GM23338 (cell line): Measurements from ENCODE around the gene LRMDA. TPM values are rescaled to one million over a fixed set of nuclear protein-coding genes. Genes with fewer than 3 reads are reported as not detected.

ENCODE experiments used
- ATAC-seq: fragments of 200-7000 bp; cut with Tn5 transposase; 3 replicates; pipeline ENCODE4 v1.9.1; 2020
- DNase-seq: peaks from one replicate; pipeline ENCODE4 v3.0.0-alpha.2; 2015; ENCODE audit warnings: low spot score
- H2AFZ ChIP-seq: fragments of 200-600 bp; sonication (generic); 2 replicates; pipeline ENCODE4 v1.8.0; 2016; ENCODE audit warnings: antibody characterized with exemption, mild to moderate bottlenecking, moderate library complexity
- H3F3A ChIP-seq: fragments of 200-600 bp; sonication (generic); replicated peaks from 2 replicates; pipeline ENCODE4 v1.8.0; 2017; ENCODE audit warnings: antibody characterized with exemption, mixed run types, low read depth
- H3K27ac ChIP-seq: fragments of 200-600 bp; sonication (generic); 2 replicates; pipeline ENCODE4 v1.6.1; 2016; ENCODE audit warnings: low read depth
- H3K27me3 ChIP-seq: fragments of 200-600 bp; sonication (generic); 2 replicates; pipeline ENCODE4 v1.8.0; 2016; ENCODE audit warnings: mild to moderate bottlenecking, mixed run types, moderate library complexity; ENCODE audit not compliant: insufficient read depth
- H3K36me3 ChIP-seq: fragments of 200-600 bp; sonication (generic); 2 replicates; pipeline ENCODE4 v1.8.0; 2016; ENCODE audit warnings: mild to moderate bottlenecking; ENCODE audit not compliant: insufficient read depth
- H3K4me1 ChIP-seq: fragments of 200-600 bp; sonication (generic); 2 replicates; pipeline ENCODE4 v1.8.0; 2016; ENCODE audit warnings: mild to moderate bottlenecking, moderate library complexity; ENCODE audit not compliant: insufficient read depth
- H3K4me2 ChIP-seq: fragments of 200-600 bp; sonication (generic); 2 replicates; pipeline ENCODE4 v1.7.1; 2017; ENCODE audit warnings: mixed run types
- H3K4me3 ChIP-seq: fragments of 200-600 bp; sonication (generic); 2 replicates; pipeline ENCODE4 v1.6.1; 2016; ENCODE audit warnings: mixed run types
- H3K79me2 ChIP-seq: fragments of 200-600 bp; sonication (generic); replicated peaks from 2 replicates; pipeline ENCODE4 v1.8.0; 2017; ENCODE audit warnings: mild to moderate bottlenecking; ENCODE audit not compliant: insufficient read depth
- H3K9me2 ChIP-seq: fragments of 200-600 bp; sonication (generic); 2 replicates; pipeline ENCODE4 v1.8.0; 2017; ENCODE audit not compliant: insufficient read depth
- H4K20me1 ChIP-seq: fragments of 200-600 bp; sonication (generic); replicated peaks from 2 replicates; pipeline ENCODE4 v1.8.0; 2017; ENCODE audit warnings: mild to moderate bottlenecking; ENCODE audit not compliant: insufficient read depth
- H3K27ac Mint-ChIP-seq: 2 replicates; pipeline ENCODE4 v1.8.0; 2020; ENCODE audit warnings: inconsistent platforms, mild to moderate bottlenecking, moderate library complexity, mixed read lengths
- H3K27me3 Mint-ChIP-seq: 3 replicates; pipeline ENCODE4 v1.8.0; 2022; ENCODE audit warnings: low read depth, mild to moderate bottlenecking, moderate library complexity, mixed read lengths, inconsistent platforms; ENCODE audit not compliant: insufficient read depth, poor library complexity
- H3K36me3 Mint-ChIP-seq: 3 replicates; pipeline ENCODE4 v1.8.0; 2021; ENCODE audit warnings: low read depth, mild to moderate bottlenecking, inconsistent platforms, moderate library complexity, mixed read lengths
- H3K4me1 Mint-ChIP-seq: 3 replicates; pipeline ENCODE4 v1.8.0; 2020; ENCODE audit warnings: mild to moderate bottlenecking, inconsistent platforms, mixed read lengths
- H3K4me3 Mint-ChIP-seq: 3 replicates; pipeline ENCODE4 v1.8.0; 2021; ENCODE audit warnings: moderate library complexity, mild to moderate bottlenecking, inconsistent platforms, mixed read lengths
- H3K9me3 Mint-ChIP-seq: 3 replicates; pipeline ENCODE4 v1.8.0; 2020; ENCODE audit warnings: moderate library complexity, mild to moderate bottlenecking, inconsistent platforms, mixed read lengths
- POLR2AphosphoS5 ChIP-seq: IDR thresholded peaks from 2 replicates; pipeline ENCODE4 v1.6.1; 2016; ENCODE audit warnings: antibody characterized with exemption, low read depth
- polyA plus RNA-seq: library from polyadenylated mRNA; unstranded; fragments of >200 nt; fragmentation: Nextera tagmentation; extraction: Ambion mirVana; gene quantifications from 2 replicates; pipeline ENCODE4 v1.2.1, GENCODE V29; 2016
- total RNA-seq: library from RNA; depleted of rRNA; stranded (reverse); fragments of >200 nt; shearing (Covaris generic); gene quantifications from 2 replicates; pipeline ENCODE4 v1.2.3, GENCODE V29; 2014
- TF ChIP-seq, protein P1 (sequence below), 2 experiments: fragments of 200-600 bp in 1 of 2; sonication (generic) in 1 of 2; conservative IDR thresholded peaks; 2 replicates each; pipeline versions ENCODE4 v1.5.1 to v1.6.1; 2016 to 2017; ENCODE audit warnings: antibody characterized with exemption in 2 of 2, low read depth in 2 of 2, mild to moderate bottlenecking in 2 of 2, moderate library complexity in 1 of 2
- TF ChIP-seq, protein P2 (sequence below): fragments of 250-450 bp; sonication (Bioruptor Pico); IDR thresholded peaks from 2 replicates; pipeline ENCODE4 v1.5.0; 2020; ENCODE audit warnings: mild to moderate bottlenecking, moderate library complexity

Gene LRMDA
- total and polyA plus RNA-seq, 2 experiments from 2014 or later: 0.90 to 1.8 TPM

DNA sequence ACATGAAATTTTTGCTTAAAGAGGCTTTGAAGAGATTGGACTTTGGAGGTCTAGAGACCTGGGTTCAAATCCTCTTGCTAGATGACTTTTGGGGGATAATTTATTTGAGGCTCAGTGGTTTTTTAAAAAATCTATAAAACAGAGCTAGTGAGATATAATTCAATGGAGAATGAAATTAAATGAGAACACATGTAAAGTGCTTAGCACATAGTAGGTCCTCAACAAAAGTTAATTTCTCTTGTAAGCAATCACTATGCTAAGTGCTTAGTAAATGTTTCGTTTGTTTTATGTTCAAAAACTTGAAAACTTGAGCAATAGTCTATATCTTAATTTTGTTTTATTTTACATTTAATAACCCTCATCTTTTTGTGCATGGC, 64.8 kb downstream of the LRMDA start:
- Histone ChIP-seq H3K79me2 (no peaks in the 10 kb centered on the region), H3K9me2 (no peaks in the 10 kb centered on the region; the same call in 1 of the 2 replicates), H3K4me3 (no peak overlapping the region), H3K36me3 (no peaks in the 10 kb centered on the region), H4K20me1 (no peaks in the 10 kb centered on the region), H3K27ac (no peak overlapping the region), H3K27me3 (no peaks in the 10 kb centered on the region), H3K4me2 (no peak overlapping the region), H3K4me1 (no peaks in the 10 kb centered on the region), H2AFZ (no peak overlapping the region), H3F3A (no peaks in the 10 kb centered on the region)
- H3K27ac Mint-ChIP-seq: no peak overlapping the region
- ATAC-seq (no peak), DNase-seq (no peak)
- TF ChIP-seq, protein P1, sequence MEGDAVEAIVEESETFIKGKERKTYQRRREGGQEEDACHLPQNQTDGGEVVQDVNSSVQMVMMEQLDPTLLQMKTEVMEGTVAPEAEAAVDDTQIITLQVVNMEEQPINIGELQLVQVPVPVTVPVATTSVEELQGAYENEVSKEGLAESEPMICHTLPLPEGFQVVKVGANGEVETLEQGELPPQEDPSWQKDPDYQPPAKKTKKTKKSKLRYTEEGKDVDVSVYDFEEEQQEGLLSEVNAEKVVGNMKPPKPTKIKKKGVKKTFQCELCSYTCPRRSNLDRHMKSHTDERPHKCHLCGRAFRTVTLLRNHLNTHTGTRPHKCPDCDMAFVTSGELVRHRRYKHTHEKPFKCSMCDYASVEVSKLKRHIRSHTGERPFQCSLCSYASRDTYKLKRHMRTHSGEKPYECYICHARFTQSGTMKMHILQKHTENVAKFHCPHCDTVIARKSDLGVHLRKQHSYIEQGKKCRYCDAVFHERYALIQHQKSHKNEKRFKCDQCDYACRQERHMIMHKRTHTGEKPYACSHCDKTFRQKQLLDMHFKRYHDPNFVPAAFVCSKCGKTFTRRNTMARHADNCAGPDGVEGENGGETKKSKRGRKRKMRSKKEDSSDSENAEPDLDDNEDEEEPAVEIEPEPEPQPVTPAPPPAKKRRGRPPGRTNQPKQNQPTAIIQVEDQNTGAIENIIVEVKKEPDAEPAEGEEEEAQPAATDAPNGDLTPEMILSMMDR (conservative IDR thresholded peaks at IDR 0.05; ENCODE audit: low read depth in 2 of 2): no peak
- TF ChIP-seq, protein P2, sequence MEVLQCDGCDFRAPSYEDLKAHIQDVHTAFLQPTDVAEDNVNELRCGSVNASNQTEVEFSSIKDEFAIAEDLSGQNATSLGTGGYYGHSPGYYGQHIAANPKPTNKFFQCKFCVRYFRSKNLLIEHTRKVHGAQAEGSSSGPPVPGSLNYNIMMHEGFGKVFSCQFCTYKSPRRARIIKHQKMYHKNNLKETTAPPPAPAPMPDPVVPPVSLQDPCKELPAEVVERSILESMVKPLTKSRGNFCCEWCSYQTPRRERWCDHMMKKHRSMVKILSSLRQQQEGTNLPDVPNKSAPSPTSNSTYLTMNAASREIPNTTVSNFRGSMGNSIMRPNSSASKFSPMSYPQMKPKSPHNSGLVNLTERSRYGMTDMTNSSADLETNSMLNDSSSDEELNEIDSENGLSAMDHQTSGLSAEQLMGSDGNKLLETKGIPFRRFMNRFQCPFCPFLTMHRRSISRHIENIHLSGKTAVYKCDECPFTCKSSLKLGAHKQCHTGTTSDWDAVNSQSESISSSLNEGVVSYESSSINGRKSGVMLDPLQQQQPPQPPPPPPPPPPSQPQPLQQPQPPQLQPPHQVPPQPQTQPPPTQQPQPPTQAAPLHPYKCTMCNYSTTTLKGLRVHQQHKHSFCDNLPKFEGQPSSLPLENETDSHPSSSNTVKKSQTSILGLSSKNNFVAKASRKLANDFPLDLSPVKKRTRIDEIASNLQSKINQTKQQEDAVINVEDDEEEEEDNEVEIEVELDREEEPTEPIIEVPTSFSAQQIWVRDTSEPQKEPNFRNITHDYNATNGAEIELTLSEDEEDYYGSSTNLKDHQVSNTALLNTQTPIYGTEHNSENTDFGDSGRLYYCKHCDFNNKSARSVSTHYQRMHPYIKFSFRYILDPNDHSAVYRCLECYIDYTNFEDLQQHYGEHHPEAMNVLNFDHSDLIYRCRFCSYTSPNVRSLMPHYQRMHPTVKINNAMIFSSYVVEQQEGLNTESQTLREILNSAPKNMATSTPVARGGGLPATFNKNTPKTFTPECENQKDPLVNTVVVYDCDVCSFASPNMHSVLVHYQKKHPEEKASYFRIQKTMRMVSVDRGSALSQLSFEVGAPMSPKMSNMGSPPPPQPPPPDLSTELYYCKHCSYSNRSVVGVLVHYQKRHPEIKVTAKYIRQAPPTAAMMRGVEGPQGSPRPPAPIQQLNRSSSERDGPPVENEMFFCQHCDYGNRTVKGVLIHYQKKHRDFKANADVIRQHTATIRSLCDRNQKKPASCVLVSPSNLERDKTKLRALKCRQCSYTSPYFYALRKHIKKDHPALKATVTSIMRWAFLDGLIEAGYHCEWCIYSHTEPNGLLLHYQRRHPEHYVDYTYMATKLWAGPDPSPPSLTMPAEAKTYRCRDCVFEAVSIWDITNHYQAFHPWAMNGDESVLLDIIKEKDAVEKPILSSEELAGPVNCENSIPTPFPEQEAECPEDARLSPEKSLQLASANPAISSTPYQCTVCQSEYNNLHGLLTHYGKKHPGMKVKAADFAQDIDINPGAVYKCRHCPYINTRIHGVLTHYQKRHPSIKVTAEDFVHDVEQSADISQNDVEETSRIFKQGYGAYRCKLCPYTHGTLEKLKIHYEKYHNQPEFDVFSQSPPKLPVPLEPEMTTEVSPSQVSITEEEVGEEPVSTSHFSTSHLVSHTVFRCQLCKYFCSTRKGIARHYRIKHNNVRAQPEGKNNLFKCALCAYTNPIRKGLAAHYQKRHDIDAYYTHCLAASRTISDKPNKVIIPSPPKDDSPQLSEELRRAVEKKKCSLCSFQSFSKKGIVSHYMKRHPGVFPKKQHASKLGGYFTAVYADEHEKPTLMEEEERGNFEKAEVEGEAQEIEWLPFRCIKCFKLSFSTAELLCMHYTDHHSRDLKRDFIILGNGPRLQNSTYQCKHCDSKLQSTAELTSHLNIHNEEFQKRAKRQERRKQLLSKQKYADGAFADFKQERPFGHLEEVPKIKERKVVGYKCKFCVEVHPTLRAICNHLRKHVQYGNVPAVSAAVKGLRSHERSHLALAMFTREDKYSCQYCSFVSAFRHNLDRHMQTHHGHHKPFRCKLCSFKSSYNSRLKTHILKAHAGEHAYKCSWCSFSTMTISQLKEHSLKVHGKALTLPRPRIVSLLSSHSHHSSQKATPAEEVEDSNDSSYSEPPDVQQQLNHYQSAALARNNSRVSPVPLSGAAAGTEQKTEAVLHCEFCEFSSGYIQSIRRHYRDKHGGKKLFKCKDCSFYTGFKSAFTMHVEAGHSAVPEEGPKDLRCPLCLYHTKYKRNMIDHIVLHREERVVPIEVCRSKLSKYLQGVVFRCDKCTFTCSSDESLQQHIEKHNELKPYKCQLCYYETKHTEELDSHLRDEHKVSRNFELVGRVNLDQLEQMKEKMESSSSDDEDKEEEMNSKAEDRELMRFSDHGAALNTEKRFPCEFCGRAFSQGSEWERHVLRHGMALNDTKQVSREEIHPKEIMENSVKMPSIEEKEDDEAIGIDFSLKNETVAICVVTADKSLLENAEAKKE: no peak
- TF ChIP-seq POLR2AphosphoS5: no peak
- no peak overlapping the region for H3K4me3 Mint-ChIP-seq
- H3K9me3 Mint-ChIP-seq: no peaks in the 10 kb centered on the region
- peaks cover 4% of the 10 kb centered on the region for H3K27me3 Mint-ChIP-seq
- H3K4me1 Mint-ChIP-seq: no peaks in the 10 kb centered on the region
- H3K36me3 Mint-ChIP-seq: no peaks in the 10 kb centered on the region
